ENCODE results near the gene COX19.

- TF ChIP-seq CTCF (IDR thresholded peaks at IDR 0.05; ENCODE audit: poor library complexity, severe bottlenecking) (no peak), MXI1 (conservative IDR thresholded peaks at IDR 0.05; ENCODE audit: poor library complexity, severe bottlenecking) (no peak)
Measured at GRCh38 chr7:1016577-1017531, 41.5 kb upstream of the COX19 start.

All from neural cell (in vitro differentiated cells).